ENCODE results near the gene CHRNG.

The CHRNG gene

GRCh38 chr2:232539298-232540231 lies at the start of gene CHRNG:
Gene CHRNG (plus strand): TSS chr2:232539692. CDS start chr2:232539748, 56 bp downstream.
- no peak for DNase-seq

- no peak for DNase-seq
Observed at GRCh38 chr2:232490221-232491138, 49.0 kb upstream of the CHRNG start.

GRCh38 chr2:232491139-232491780 lies 48.2 kb upstream of the CHRNG start:
- DNase-seq = no peak

- no peak for DNase-seq
Observed at GRCh38 chr2:232492236-232492848, 47.1 kb upstream of the CHRNG start.

GRCh38 chr2:232492963-232493700 lies 46.4 kb upstream of the CHRNG start:
- DNase-seq = no peak

- DNase-seq = no peak
Observed at GRCh38 chr2:232493701-232494474, 45.6 kb upstream of the CHRNG start.

GRCh38 chr2:232494542-232494941 lies 45.0 kb upstream of the CHRNG start:
- no peak for DNase-seq

GRCh38 chr2:232495292-232495691 lies 44.2 kb upstream of the CHRNG start:
- DNase-seq = no peak

- DNase-seq = no peak
Observed at GRCh38 chr2:232496501-232497270, 42.8 kb upstream of the CHRNG start.

GRCh38 chr2:232497348-232497747 lies 42.1 kb upstream of the CHRNG start:
- DNase-seq = no peak

GRCh38 chr2:232498452-232498851 lies 41.0 kb upstream of the CHRNG start:
- no peak for DNase-seq

GRCh38 chr2:232501331-232501771 lies 38.1 kb upstream of the CHRNG start:
- no peak for DNase-seq

GRCh38 chr2:232501794-232502390 lies 37.6 kb upstream of the CHRNG start:
- DNase-seq = no peak

GRCh38 chr2:232502511-232502910 lies 37.0 kb upstream of the CHRNG start:
- no peak for DNase-seq

- DNase-seq = peak; percentile 12
Observed at GRCh38 chr2:232502911-232503808, 36.3 kb upstream of the CHRNG start.

GRCh38 chr2:232503809-232504323 lies 35.6 kb upstream of the CHRNG start:
- DNase-seq = no peak

GRCh38 chr2:232504438-232504837 lies 35.1 kb upstream of the CHRNG start:
- no peak for DNase-seq

GRCh38 chr2:232505856-232506255 lies 33.6 kb upstream of the CHRNG start:
- DNase-seq = no peak

Measured in activated CD4-positive, alpha-beta T cell treated with anti-CD3 and anti-CD28 coated beads for 1 hour (primary cell).